SK-N-SH (cell line): Measurements from ENCODE around the gene EIF2D. TPM values are rescaled to one million over a fixed set of nuclear protein-coding genes. Genes with fewer than 3 reads are reported as not detected.

Experiments used
- CTCF ChIA-PET: fragments of 300-600, 350-600 bp; formaldehyde crosslinking; extraction: SDS; loops from one replicate; lab custom pipeline; 2021; lab: Yijun Ruan, JAX
- POLR2A ChIA-PET: fragments of 350-600 bp; sonication (Branson Sonifier 250); formaldehyde crosslinking; extraction: SDS; loops from one replicate; lab custom pipeline; 2020; ENCODE audit warnings: antibody characterized with exemption, inconsistent platforms; lab: Yijun Ruan, JAX
- DNase-seq: peaks from one replicate; pipeline ENCODE4 v3.0.0; 2012
- H2AFZ ChIP-seq: fragments of 200-600 bp; sonication (generic); 2 replicates; pipeline ENCODE4 v1.8.1; 2016; ENCODE audit warnings: antibody characterized with exemption, mild to moderate bottlenecking, low read depth
- H3F3A ChIP-seq: fragments of 200-600 bp; sonication (generic); replicated peaks from 2 replicates; pipeline ENCODE3; 2016; ENCODE audit warnings: antibody characterized with exemption, mild to moderate bottlenecking; ENCODE audit not compliant: insufficient read depth
- H3K27ac ChIP-seq, 2 experiments: fragments of 200-500 bp in 1 of 2; fragments of 200-600 bp in 1 of 2; sonication (Bioruptor generic) in 1 of 2; sonication (generic), shearing (Covaris generic) in 1 of 2; 2 replicates each; pipeline versions ENCODE4 v1.5.1 to v1.6.1; 2014 to 2016; ENCODE audit warnings: low read depth in 2 of 2, inconsistent platforms in 1 of 2, low read length in 1 of 2, mild to moderate bottlenecking in 1 of 2, mixed read lengths in 1 of 2
- H3K27me3 ChIP-seq: fragments of 200-600 bp; sonication (generic), shearing (Covaris generic); 2 replicates; pipeline ENCODE4 v1.6.1; 2016; ENCODE audit warnings: mixed run types; ENCODE audit not compliant: insufficient read depth
- H3K36me3 ChIP-seq, 2 experiments: fragments of 200-500 bp in 1 of 2; fragments of 200-600 bp in 1 of 2; sonication (Bioruptor generic) in 1 of 2; sonication (generic) in 1 of 2; replicated peaks in 1 of 2; 2 replicates each; pipeline versions ENCODE3 to v1.5.1; 2014 to 2016; ENCODE audit warnings: low read length in 1 of 2, mild to moderate bottlenecking in 1 of 2; ENCODE audit not compliant: insufficient read depth in 2 of 2, control insufficient read depth in 1 of 2
- H3K4me1 ChIP-seq, 2 experiments: fragments of 200-500 bp in 1 of 2; fragments of 200-600 bp in 1 of 2; sonication (Bioruptor generic) in 1 of 2; sonication (generic), shearing (Covaris generic) in 1 of 2; 2 replicates each; pipeline versions ENCODE4 v1.5.1 to v1.6.1; 2014 to 2016; ENCODE audit warnings: low read depth in 1 of 2, low read length in 1 of 2, mixed run types in 1 of 2; ENCODE audit not compliant: insufficient read depth in 2 of 2, control insufficient read depth in 1 of 2
- H3K4me2 ChIP-seq: fragments of 200-600 bp; sonication (generic), shearing (Covaris generic); 2 replicates; pipeline ENCODE4 v1.6.1; 2017; ENCODE audit warnings: mixed run types
- H3K4me3 ChIP-seq, 2 experiments: fragments of 200-500 bp in 1 of 2; fragments of 200-600 bp in 1 of 2; sonication (Bioruptor generic) in 1 of 2; sonication (generic), shearing (Covaris generic) in 1 of 2; 2 replicates each; pipeline versions ENCODE4 v1.5.1 to v1.8.1; 2014 to 2016; ENCODE audit warnings: low read depth in 2 of 2, inconsistent platforms in 1 of 2, low read length in 1 of 2, mild to moderate bottlenecking in 1 of 2, mixed read lengths in 1 of 2, moderate library complexity in 1 of 2
- H3K79me2 ChIP-seq: fragments of 200-600 bp; sonication (generic); 2 replicates; pipeline ENCODE4 v1.8.1; 2017; ENCODE audit warnings: mild to moderate bottlenecking; ENCODE audit not compliant: insufficient read depth
- H3K9ac ChIP-seq: fragments of 200-600 bp; sonication (generic); 2 replicates; pipeline ENCODE4 v1.6.1; 2017; ENCODE audit warnings: mixed run types
- H3K9me2 ChIP-seq: fragments of 200-600 bp; sonication (generic); 2 replicates; pipeline ENCODE4 v1.6.1; 2017; ENCODE audit warnings: mixed run types
- H3K9me3 ChIP-seq: fragments of 200-600 bp; sonication (generic); 2 replicates; pipeline ENCODE4 v1.6.1; 2017; ENCODE audit warnings: mixed run types, mild to moderate bottlenecking, moderate library complexity
- H4K20me1 ChIP-seq: fragments of 200-600 bp; sonication (generic); 2 replicates; pipeline ENCODE4 v1.6.1; 2017; ENCODE audit warnings: mild to moderate bottlenecking, mixed run types; ENCODE audit not compliant: insufficient read depth
- CHD2 ChIP-seq: fragments of 150-350 bp; IDR thresholded peaks from 2 replicates; pipeline ENCODE4 v1.6.1; 2018; ENCODE audit warnings: low read length; ENCODE audit not compliant: partially characterized antibody
- CTCF ChIP-seq: fragments of 200-600 bp; sonication (generic); IDR thresholded peaks from 2 replicates; pipeline ENCODE4 v1.6.1; 2017; ENCODE audit warnings: antibody characterized with exemption, mild to moderate bottlenecking, moderate library complexity
- ELF1 ChIP-seq: IDR thresholded peaks from 2 replicates; pipeline ENCODE4 v1.4.0; 2012
- EZH2phosphoT487 ChIP-seq: fragments of 200-600 bp; sonication (generic); IDR thresholded peaks from 2 replicates; pipeline ENCODE4 v1.6.1; 2017; ENCODE audit warnings: low read depth, mixed run types, mild to moderate bottlenecking, antibody characterized with exemption, moderate library complexity, borderline replicate concordance
- FOXJ3 ChIP-seq: sonication (generic); formaldehyde crosslinking; IDR thresholded peaks from 2 replicates; pipeline ENCODE4 v1.5.1; 2020; ENCODE audit warnings: mild to moderate bottlenecking, missing genetic modification reagents
- GABPA ChIP-seq: IDR thresholded peaks from 2 replicates; pipeline ENCODE4 v1.4.0; 2012; ENCODE audit warnings: low read depth, mild to moderate bottlenecking
- MAX ChIP-seq: IDR thresholded peaks from 2 replicates; pipeline ENCODE4 v1.4.0; 2012; ENCODE audit warnings: low read depth
- MEF2A ChIP-seq: IDR thresholded peaks from 2 replicates; pipeline ENCODE4 v1.4.0; 2012; ENCODE audit warnings: low read depth, borderline replicate concordance
- MXI1 ChIP-seq: IDR thresholded peaks from 2 replicates; pipeline ENCODE4 v1.6.1; 2012; ENCODE audit warnings: mild to moderate bottlenecking, low read depth, low read length, improper control_type of control experiment
- NFIC ChIP-seq: IDR thresholded peaks from 2 replicates; pipeline ENCODE4 v1.4.0; 2012; ENCODE audit warnings: borderline replicate concordance
- NRF1 ChIP-seq: IDR thresholded peaks from 2 replicates; pipeline ENCODE4 v1.6.1; 2012; ENCODE audit warnings: low read depth, mild to moderate bottlenecking, low read length
- PBX3 ChIP-seq: IDR thresholded peaks from 2 replicates; pipeline ENCODE4; 2012
- POLR2AphosphoS5 ChIP-seq: IDR thresholded peaks from 2 replicates; pipeline ENCODE4 v1.6.1; 2012; ENCODE audit warnings: low read depth, low read length
- RXRA ChIP-seq: IDR thresholded peaks from 2 replicates; pipeline ENCODE4 v1.4.0; 2012; ENCODE audit warnings: low read depth, mild to moderate bottlenecking, borderline replicate concordance
- SIN3A ChIP-seq: IDR thresholded peaks from 2 replicates; pipeline ENCODE4 v1.6.1; 2012; ENCODE audit warnings: low read depth, mild to moderate bottlenecking, low read length, moderate library complexity, borderline replicate concordance
- TAF1 ChIP-seq: IDR thresholded peaks from 2 replicates; pipeline ENCODE4 v1.6.1; 2012; ENCODE audit warnings: low read depth, mild to moderate bottlenecking, low read length, moderate library complexity, borderline replicate concordance
- TEAD4 ChIP-seq: IDR thresholded peaks from 2 replicates; pipeline ENCODE4 v1.4.0; 2012; ENCODE audit warnings: mild to moderate bottlenecking, borderline replicate concordance; ENCODE audit not compliant: insufficient read depth
- USF2 ChIP-seq: fragments of 150-350 bp; IDR thresholded peaks from 2 replicates; pipeline ENCODE4 v1.6.1; 2017; ENCODE audit warnings: antibody characterized with exemption, low read length, low read depth, borderline replicate concordance
- WGBS: methylation state at CpG from one replicate; pipeline ENCODE4 v1.1.6; 2017; ENCODE audit warnings: low lambda C conversion rate; 5-methylcytosine and 5-hydroxymethylcytosine counted together
- polyA plus RNA-seq, 3 experiments: library from polyadenylated mRNA; depleted of rRNA; stranded (reverse); fragments of >200 nt; gene quantifications; 2 replicates each; pipeline ENCODE4 v1.2.3, GENCODE V29; 2012

The EIF2D gene
- polyA plus RNA-seq, 1 of the 3 experiments (the other 2 are of a cell fraction): 59.5 TPM

- Histone ChIP-seq H3K9me3 (no peaks in the 10 kb centered on the region), H3K36me3 (peaks cover 33 to 85% of the 10 kb centered on the region in 2 experiments), H2AFZ (no peak overlapping the region), H3K4me3 (no peak overlapping the region), H3K9ac (no peak overlapping the region), H3K27ac (no peak overlapping the region), H4K20me1 (no peaks in the 10 kb centered on the region), H3K27me3 (no peaks in the 10 kb centered on the region), H3K79me2 (no peaks in the 10 kb centered on the region), H3F3A (no peaks in the 10 kb centered on the region), H3K4me2 (no peak overlapping the region), H3K4me1 (no peaks in the 10 kb centered on the region), H3K9me2 (no peaks in the 10 kb centered on the region)
- no peak for TF ChIP-seq NRF1
- ChIA-PET POLR2A (no interaction called here), CTCF (interaction anchor here (0.8 to 5.1 kb wide), 6 partner anchors 9 to 110 kb away, joined by 4 to 26 read pairs (median 13); partner anchors contain the start of gene EIF2D)
- 83% methylated on average over 3 of the region's 3 CpGs for WGBS
- no peak for DNase-seq
These were observed 11.7 kb downstream of the EIF2D start for GRCh38 chr1:206600527-206600926.

GRCh38 chr1:206596319-206596666 lies 16.0 kb downstream of the EIF2D start:
- Histone ChIP-seq H2AFZ (no peak overlapping the region), H3K4me3 (no peak overlapping the region), H3K9ac (no peak overlapping the region), H3K9me2 (no peaks in the 10 kb centered on the region), H3K9me3 (no peaks in the 10 kb centered on the region), H3K36me3 (peaks cover 22 to 84% of the 10 kb centered on the region in 2 experiments), H3K4me1 (0 out of 4 replicates have a peak, but pooled peaks cover 0 to 1% of the 10 kb centered on the region in 2 experiments), H3K27ac (no peak overlapping the region), H4K20me1 (no peaks in the 10 kb centered on the region), H3K4me2 (no peak overlapping the region), H3K27me3 (no peaks in the 10 kb centered on the region), H3K79me2 (no peaks in the 10 kb centered on the region), H3F3A (no peaks in the 10 kb centered on the region)
- no peak for TF ChIP-seq FOXJ3 (CRISPR knock-in tag)
- no peak for TF ChIP-seq POLR2AphosphoS5
- no peak for TF ChIP-seq USF2
- TF ChIP-seq CTCF: no peak
- no peak for TF ChIP-seq ELF1
- no peak for TF ChIP-seq MXI1
- no peak for TF ChIP-seq MEF2A
- no peak for TF ChIP-seq GABPA
- no peak for TF ChIP-seq RXRA
- no peak for TF ChIP-seq SIN3A
- no peak for TF ChIP-seq TEAD4
- TF ChIP-seq MAX: no peak
- no peak for TF ChIP-seq EZH2phosphoT487
- no peak for TF ChIP-seq NFIC
- no peak for TF ChIP-seq TAF1
- no peak for TF ChIP-seq PBX3
- no peak for TF ChIP-seq CHD2
- WGBS: 100% methylated on average over 1 of the region's 1 CpG
- ChIA-PET POLR2A (no interaction called here), CTCF (interaction anchor here (1.0 to 2.2 kb wide), 4 partner anchors 12 to 117 kb away, joined by 3 to 9 read pairs (median 4); partner anchors contain the start of gene EIF2D)
- no peak for DNase-seq
